ENCODE measurements around the gene TMEM259.

DNA sequence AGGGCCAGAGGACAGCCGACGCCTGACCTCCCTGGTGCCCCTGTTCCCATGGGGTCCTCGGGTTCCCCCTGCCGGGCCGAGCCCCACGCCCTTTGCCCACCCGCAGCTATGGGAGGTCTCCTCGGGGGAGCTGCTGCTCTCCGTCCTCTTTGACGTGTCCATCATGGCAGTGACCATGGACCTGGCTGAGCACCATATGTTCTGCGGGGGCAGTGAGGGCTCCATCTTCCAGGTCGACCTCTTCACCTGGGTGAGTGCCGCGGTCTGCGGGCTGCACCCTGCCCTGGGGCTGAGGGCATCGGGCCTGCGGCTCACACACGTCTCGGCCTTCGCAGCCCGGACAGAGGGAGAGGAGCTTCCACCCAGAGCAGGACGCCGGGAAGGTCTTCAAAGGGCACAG lies 30.2 kb downstream of the TMEM259 start:
- TF ChIP-seq EP300 (IDR thresholded peaks at IDR 0.05) (no peak), CTCF (IDR thresholded peaks at IDR 0.05) (no peak), POLR2A (IDR thresholded peaks at IDR 0.05) (no peak), POLR2AphosphoS5 (IDR thresholded peaks at IDR 0.05) (no peak)

All from gastroesophageal sphincter (tissue), 3 donors.